Measurements from ENCODE around the gene AMIGO1.

AMIGO1 gene

DNA sequence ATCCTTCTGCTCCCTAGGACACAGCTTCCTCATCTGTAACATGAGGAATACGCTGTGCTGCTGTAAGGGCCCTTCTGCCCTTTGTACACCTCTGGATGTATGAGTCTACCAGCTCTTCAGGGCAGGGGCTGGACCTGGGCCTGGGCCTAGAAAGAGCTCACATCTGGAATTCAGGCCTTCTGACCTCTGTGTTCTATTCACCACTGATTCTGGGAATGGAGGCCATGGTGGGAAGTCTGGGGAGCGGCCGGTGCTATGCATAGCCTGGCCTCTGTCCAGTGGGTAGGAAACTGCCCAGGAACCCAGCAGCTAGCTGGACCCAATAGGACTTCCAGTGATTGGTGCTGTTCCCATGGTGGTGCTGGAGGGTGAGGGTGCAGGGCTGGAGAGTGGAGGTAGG lies 19.2 kb upstream of the AMIGO1 start:
- TF ChIP-seq POLR2AphosphoS5 (IDR thresholded peaks at IDR 0.05; ENCODE audit: low read depth) (no peak), SPI1 (IDR thresholded peaks at IDR 0.05; ENCODE audit: borderline replicate concordance, low read depth) (no peak), GABPA (IDR thresholded peaks at IDR 0.05; ENCODE audit: low read depth) (no peak)
- TF ChIP-seq, protein P1, sequence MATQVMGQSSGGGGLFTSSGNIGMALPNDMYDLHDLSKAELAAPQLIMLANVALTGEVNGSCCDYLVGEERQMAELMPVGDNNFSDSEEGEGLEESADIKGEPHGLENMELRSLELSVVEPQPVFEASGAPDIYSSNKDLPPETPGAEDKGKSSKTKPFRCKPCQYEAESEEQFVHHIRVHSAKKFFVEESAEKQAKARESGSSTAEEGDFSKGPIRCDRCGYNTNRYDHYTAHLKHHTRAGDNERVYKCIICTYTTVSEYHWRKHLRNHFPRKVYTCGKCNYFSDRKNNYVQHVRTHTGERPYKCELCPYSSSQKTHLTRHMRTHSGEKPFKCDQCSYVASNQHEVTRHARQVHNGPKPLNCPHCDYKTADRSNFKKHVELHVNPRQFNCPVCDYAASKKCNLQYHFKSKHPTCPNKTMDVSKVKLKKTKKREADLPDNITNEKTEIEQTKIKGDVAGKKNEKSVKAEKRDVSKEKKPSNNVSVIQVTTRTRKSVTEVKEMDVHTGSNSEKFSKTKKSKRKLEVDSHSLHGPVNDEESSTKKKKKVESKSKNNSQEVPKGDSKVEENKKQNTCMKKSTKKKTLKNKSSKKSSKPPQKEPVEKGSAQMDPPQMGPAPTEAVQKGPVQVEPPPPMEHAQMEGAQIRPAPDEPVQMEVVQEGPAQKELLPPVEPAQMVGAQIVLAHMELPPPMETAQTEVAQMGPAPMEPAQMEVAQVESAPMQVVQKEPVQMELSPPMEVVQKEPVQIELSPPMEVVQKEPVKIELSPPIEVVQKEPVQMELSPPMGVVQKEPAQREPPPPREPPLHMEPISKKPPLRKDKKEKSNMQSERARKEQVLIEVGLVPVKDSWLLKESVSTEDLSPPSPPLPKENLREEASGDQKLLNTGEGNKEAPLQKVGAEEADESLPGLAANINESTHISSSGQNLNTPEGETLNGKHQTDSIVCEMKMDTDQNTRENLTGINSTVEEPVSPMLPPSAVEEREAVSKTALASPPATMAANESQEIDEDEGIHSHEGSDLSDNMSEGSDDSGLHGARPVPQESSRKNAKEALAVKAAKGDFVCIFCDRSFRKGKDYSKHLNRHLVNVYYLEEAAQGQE (IDR thresholded peaks at IDR 0.05; ENCODE audit: insufficient replicate concordance, low read depth): no peak
- TF ChIP-seq, protein P2, sequence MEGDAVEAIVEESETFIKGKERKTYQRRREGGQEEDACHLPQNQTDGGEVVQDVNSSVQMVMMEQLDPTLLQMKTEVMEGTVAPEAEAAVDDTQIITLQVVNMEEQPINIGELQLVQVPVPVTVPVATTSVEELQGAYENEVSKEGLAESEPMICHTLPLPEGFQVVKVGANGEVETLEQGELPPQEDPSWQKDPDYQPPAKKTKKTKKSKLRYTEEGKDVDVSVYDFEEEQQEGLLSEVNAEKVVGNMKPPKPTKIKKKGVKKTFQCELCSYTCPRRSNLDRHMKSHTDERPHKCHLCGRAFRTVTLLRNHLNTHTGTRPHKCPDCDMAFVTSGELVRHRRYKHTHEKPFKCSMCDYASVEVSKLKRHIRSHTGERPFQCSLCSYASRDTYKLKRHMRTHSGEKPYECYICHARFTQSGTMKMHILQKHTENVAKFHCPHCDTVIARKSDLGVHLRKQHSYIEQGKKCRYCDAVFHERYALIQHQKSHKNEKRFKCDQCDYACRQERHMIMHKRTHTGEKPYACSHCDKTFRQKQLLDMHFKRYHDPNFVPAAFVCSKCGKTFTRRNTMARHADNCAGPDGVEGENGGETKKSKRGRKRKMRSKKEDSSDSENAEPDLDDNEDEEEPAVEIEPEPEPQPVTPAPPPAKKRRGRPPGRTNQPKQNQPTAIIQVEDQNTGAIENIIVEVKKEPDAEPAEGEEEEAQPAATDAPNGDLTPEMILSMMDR (IDR thresholded peaks at IDR 0.05; ENCODE audit: insufficient read depth, low read length): no peak
- Histone ChIP-seq H3K27ac (replicated peaks) (no peak overlapping the region), H3K27me3 (ENCODE audit: insufficient read depth, poor library complexity, severe bottlenecking) (no peaks in the 10 kb centered on the region), H3K4me3 (replicated peaks; ENCODE audit: insufficient read depth, low read length) (no peak overlapping the region)
- DNase-seq (ENCODE audit: low read depth in 1 of 2, low spot score in 1 of 2): no peak

DNA sequence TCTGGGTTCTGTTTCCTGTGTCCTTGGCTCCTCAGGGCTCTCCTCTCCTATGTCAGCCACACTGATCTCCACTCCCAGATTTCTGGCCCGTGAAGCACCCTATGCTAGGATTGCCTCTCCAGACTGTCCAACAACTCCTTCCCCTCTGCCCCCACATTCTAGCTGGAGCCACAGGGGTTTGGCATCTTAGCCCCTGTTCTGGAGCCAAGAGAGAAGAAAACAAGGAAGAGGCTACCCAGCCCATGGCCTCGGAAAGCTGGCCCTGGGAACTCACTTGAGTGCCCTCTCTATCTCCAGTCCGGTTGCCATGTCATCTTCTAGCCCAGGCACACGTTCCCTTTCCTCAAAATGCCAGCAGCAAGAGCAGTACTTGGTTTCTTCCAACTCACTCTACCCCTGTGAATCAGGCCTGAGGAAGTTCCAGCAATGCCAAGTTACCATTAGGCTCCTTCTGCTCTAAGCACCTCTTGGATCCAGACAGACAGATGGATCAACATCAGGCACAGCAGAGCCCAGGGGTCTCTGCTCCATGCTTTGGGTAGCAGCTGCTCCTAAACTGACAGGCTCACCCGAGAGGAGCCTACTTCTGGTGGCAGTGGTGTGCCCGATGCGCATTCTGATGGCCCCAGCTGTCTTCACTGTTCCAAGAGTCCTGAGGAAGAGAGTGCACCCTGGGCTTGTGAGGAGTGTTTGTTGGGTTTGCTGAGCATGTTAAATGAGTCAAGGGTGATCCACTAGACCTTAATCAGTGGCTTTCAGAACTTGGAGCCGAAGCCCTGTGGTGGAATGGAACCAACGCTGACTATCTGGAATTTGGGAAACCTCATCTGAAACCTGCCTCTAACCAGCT lies 18.5 kb upstream of the AMIGO1 start:
- Histone ChIP-seq H3K4me3 (replicated peaks; ENCODE audit: insufficient read depth, low read length) (no peak overlapping the region), H3K27ac (replicated peaks) (no peak overlapping the region), H3K27me3 (ENCODE audit: insufficient read depth, poor library complexity, severe bottlenecking) (no peaks in the 10 kb centered on the region)
- DNase-seq (ENCODE audit: low read depth in 1 of 2, low spot score in 1 of 2): no peak
- TF ChIP-seq, protein P2 (IDR thresholded peaks at IDR 0.05; ENCODE audit: insufficient read depth, low read length): no peak
- TF ChIP-seq SPI1 (IDR thresholded peaks at IDR 0.05; ENCODE audit: borderline replicate concordance, low read depth) (no peak), GABPA (IDR thresholded peaks at IDR 0.05; ENCODE audit: low read depth) (no peak), POLR2AphosphoS5 (IDR thresholded peaks at IDR 0.05; ENCODE audit: low read depth) (no peak)
- TF ChIP-seq, protein P1 (IDR thresholded peaks at IDR 0.05; ENCODE audit: insufficient replicate concordance, low read depth): no peak

DNA sequence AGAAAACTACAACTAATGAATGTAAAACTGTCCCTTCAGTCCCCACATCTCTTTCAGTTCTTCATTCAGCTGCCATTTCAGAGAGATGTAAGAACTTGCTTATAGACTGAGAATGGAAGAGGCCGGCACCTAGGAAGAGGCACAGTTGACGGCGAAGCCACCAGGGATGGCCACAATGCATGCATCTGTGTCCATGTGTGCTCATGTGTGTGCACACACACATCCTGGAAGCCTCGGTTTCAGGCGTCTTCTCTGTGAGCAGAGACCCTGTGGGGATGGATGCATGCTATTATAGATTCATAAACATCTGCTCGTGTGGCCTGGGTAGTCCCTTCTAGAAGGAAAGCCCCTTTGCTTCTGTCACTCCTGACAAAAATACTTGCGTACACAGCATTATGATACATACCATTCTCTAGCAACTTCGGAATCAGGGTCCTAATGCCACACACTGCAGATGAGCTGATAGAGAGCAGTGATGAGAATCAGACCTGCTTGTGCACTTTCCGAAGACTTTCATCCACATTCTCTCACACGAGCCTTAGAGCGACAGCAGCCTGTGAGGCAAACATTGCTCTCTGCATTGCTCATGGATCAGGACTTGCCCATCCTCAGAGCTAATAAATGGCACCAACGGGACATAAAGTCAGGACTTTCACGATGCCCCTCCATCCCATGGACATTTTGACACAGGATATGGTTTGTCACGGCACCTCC lies 17.7 kb upstream of the AMIGO1 start:
- no peaks in the 10 kb centered on the region for H3K27me3 ChIP-seq (ENCODE audit: insufficient read depth, poor library complexity, severe bottlenecking)
- H3K27ac ChIP-seq (replicated peaks): no peak overlapping the region
- TF ChIP-seq POLR2AphosphoS5 (IDR thresholded peaks at IDR 0.05; ENCODE audit: low read depth) (no peak), SPI1 (IDR thresholded peaks at IDR 0.05; ENCODE audit: borderline replicate concordance, low read depth) (no peak), GABPA (IDR thresholded peaks at IDR 0.05; ENCODE audit: low read depth) (no peak)
- TF ChIP-seq, protein P1 (IDR thresholded peaks at IDR 0.05; ENCODE audit: insufficient replicate concordance, low read depth): no peak
- TF ChIP-seq, protein P2 (IDR thresholded peaks at IDR 0.05; ENCODE audit: insufficient read depth, low read length): no peak
- DNase-seq (ENCODE audit: low read depth in 1 of 2, low spot score in 1 of 2): no peak
- no peak overlapping the region for H3K4me3 ChIP-seq (replicated peaks; ENCODE audit: insufficient read depth, low read length)

Data from HL-60 (cell line).